ENCODE data around the gene AFF1. TPM values are rescaled to one million over a fixed set of nuclear protein-coding genes. Genes with fewer than 3 reads are reported as not detected.

Gene AFF1
- polyA plus RNA-seq, 1 donor, result 56.4 TPM

DNA sequence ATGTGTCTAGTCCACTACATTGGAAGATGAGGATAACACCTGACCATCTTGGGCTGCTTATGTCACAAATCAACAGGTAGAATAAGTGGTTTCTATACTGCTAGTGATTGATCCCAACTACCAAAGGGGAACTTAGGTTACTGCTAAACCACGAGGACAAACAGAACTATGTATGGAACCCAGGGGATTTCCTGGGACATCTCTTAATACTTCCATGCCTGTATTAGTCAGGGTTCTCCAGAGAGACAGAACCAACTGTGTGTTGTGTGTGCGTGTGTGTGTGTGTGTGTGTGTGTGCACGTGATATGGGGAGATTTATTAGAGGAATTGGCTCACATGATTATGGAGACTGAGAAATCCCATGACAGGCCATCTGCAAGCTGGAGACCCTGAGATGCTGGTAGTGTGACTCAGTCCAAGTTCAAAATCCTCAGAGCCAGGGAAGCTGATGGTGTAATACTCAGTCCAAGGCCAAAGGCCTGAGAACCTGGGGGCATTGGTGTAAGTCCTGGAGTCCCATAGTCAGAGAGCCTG, 16.2 kb upstream of the AFF1 start:
- DNase-seq, result no peak

- no peak for DNase-seq
Observed at GRCh38 chr4:86919561-86920223, 15.1 kb upstream of the AFF1 start.

GRCh38 chr4:86921608-86922252, 13.1 kb upstream of the AFF1 start:
- no peak for DNase-seq

GRCh38 chr4:86924811-86925210, 10.0 kb upstream of the AFF1 start:
- DNase-seq, result no peak

- DNase-seq, result no peak
Observed at GRCh38 chr4:86926435-86927086, 8.2 kb upstream of the AFF1 start.

- DNase-seq, result no peak
Observed at GRCh38 chr4:86927843-86928395, 6.9 kb upstream of the AFF1 start.

- no peak for DNase-seq
Observed at GRCh38 chr4:86928400-86929255, 6.2 kb upstream of the AFF1 start.

DNA sequence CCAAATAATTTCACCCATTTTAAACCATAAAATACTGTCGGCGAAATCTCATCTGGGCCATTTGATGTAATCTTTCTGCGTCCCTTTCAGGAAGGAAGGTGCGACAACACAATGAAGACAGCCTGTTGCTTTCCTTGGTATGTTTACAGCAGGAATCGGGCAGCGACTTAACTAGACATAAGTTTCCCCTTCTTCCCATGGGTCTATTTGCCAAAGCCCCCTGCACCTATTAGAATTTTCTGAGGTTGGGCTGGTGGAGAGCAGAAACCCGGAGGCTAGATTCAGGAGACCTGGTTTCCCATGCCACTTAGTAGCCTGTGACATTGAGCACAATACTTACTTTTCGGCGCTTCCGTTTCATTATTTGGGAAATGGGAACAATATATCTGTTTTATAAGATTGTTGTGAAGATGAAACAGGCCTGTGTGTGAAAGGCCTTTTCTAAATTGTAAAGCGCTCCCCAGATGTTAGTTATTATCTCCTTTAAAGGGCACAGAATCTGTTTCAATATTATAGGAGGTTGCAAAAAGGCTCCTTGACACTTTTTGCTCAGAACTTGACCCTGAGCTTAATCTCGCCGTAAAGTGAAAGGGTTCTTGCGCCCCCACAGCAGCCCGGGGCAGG, 552 bp upstream of the AFF1 start:
- DNase-seq, result no peak

DNA sequence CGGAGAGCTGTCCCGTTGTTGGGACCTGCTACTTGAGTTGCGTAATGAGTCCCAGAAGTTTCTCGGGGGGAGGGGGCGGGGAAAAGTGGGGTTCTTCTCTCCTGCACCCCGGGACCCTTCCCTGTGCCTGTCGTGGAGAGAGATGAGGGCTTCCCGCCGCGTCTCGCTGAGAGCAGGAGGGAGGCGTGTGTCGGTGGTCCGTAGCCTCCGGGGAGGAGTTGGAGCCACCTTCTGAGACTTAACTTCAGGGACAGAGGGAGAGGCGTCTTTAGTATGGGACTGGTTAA, 698 bp downstream of the AFF1 start:
- DNase-seq, result no peak

- no peak for DNase-seq
Observed at GRCh38 chr4:86935853-86936733, 1.3 kb downstream of the AFF1 start.

- no peak for DNase-seq
Observed at GRCh38 chr4:86938771-86939520, 4.1 kb downstream of the AFF1 start.

DNA sequence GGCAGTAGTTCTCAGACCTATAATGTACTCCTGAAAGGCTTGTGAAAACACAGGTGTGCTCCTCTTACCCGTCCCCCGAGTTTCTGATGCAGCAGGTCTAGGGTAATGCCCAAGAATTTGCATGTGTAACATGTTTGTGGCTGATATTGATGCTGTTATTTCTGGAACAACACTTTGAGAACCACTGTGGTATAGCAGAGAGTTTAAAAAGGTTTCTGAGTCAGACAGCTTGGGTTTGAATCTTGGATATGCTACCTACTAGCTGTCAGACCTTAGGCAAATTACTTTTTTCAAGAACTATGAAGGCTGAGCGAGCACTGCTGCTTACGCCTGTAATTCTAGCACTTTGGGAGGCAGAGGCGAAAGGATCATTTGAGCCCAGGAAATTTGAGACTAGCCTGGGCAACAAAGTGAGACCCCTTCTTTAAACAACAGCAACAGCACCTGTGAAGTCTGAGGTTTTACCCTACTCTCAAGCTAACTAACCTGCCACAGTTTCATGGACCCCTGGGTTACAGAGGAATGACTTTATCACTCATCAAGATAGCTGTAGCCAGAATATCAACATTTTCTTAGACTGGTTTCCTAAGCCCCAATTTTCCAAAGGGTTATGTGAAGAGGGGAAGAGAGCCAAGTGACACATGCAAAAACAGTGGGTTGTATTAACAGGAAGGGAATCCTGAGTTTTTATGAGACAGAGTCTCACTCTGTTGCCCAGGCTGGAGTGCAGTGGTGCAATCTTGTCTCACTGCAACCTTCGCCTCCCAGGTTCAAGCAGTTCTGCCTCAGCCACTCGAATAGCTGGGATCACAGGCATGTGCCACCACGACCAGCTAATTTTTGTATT, 5.1 kb downstream of the AFF1 start:
- no peak for DNase-seq

DNA sequence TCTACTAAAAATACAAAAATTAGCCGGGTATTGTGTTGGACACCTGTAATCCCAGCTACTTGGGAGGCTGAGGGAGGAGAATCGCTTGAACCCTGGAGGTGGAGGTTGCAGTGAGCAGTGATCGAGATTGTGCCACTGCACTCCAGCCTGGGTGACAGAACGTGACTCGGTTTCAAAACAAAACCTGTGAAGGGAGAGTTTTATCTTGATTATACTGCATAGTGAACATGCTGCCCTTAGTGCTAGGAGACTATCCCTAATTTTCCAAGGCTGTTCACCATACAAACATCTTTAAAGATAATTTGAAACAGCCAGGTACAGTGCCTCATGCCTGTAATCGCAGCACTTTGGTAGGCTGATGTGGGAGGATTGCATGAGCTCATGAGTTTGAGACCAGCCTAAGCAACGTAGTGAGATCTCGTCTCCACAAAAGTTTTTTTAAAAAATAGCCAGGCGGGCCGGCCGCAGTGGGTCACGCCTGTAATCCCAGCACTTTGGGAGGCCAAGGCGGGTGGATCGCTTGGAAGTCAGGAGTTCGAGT, 6.2 kb downstream of the AFF1 start:
- DNase-seq, result no peak

GRCh38 chr4:86942185-86942666, 7.4 kb downstream of the AFF1 start:
- no peak for DNase-seq

- DNase-seq, result no peak
Observed at GRCh38 chr4:86944964-86945781, 10.4 kb downstream of the AFF1 start.

- DNase-seq, result no peak
Observed at GRCh38 chr4:86946868-86947500, 12.2 kb downstream of the AFF1 start.

- DNase-seq, result no peak
Observed at GRCh38 chr4:86947501-86948120, 12.8 kb downstream of the AFF1 start.
